AG04449 (cell line): ENCODE results near the gene VPS37D.
A peak's percentile ranks its signal among the peaks of the same experiment; 100 is the strongest.

Experiments
- CTCF ChIA-PET: fragments of 350-600 bp; formaldehyde crosslinking; extraction: SDS; loops from one replicate; lab custom pipeline; 2021; ENCODE audit warnings: antibody characterized with exemption; lab: Yijun Ruan, JAX
- POLR2A ChIA-PET: fragments of 400-600, 350-600 bp; formaldehyde crosslinking; extraction: SDS; loops from one replicate; lab custom pipeline; 2020; ENCODE audit warnings: antibody characterized with exemption, inconsistent platforms; lab: Yijun Ruan, JAX
- DNase-seq: peaks from one replicate; pipeline ENCODE4 v3.0.0-alpha.2; 2010; ENCODE audit warnings: low read depth, low spot score
- H3K4me3 ChIP-seq: 2 replicates; pipeline ENCODE4 v1.5.1; 2011; ENCODE audit warnings: low read depth, mild to moderate bottlenecking, control low read depth, low read length
- CTCF ChIP-seq: IDR thresholded peaks from one replicate; pipeline ENCODE4 v1.5.1; 2011; ENCODE audit warnings: mild to moderate bottlenecking, moderate library complexity, low read length, control low read depth, inconsistent platforms; ENCODE audit not compliant: insufficient read depth; ENCODE audit errors: missing control alignments

Gene VPS37D

DNA sequence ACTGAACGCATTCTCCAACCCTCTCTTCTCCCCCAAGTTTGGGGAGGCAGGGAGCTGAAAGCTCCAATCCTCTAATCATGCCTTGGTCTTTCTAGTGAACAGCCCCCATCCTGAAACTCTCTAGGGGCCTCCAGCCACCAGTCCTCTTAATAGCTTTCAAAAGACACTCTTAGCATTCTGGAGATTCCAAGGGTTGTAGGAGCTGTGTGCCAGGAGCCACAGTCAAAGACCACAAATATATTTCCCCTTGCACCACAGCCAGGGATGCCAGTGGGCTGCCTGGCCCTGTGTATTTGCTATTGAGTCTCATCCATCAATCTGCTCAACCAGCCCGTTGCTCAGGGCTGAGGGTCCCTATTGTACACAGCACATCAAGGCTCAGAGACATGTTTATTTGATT lies 24.8 kb upstream of the VPS37D start:
- TF ChIP-seq CTCF: no peak
- DNase-seq: no peak
- H3K4me3 ChIP-seq: no peak overlapping the region
- ChIA-PET CTCF (interaction anchor here (1.1 to 1.7 kb wide), 3 partner anchors 14 to 36 kb away, joined by 4 to 6 read pairs (median 5); partner anchors contain the start of gene VPS37D), POLR2A (no interaction called here)

DNA sequence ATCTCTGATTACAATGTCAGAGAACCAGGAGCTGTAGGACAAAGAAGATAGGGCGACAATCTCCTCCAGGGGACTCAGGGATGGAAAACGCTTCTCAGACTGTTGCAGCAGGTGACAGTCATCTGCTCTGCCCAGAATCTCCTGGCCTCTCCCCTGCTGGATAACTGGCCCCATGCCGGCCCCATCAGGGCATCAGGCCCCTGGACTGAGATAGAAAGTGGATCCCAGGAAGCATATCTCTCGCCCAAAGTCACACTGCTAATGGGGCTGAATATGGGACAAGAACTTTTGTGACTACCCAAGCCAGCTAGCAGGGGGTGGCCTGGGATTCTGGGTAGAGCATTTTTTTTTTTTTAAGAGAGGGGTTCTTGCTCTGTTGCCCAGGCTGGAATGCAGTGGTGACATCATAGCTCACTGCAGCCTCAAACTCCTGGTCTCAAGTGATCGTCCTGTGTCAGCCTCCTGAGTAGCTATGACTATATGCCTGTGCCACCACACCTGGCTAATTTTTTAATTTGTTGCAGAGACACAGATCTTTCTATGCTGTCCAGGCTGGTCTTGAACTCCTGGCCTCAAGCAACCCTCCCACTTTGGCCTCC lies 22.8 kb upstream of the VPS37D start:
- CTCF ChIA-PET: interaction anchor here (0.9 to 3.6 kb wide), 6 partner anchors 16 to 91 kb away, joined by 3 to 24 read pairs (median 4); no protein-coding TSS in a partner anchor
- H3K4me3 ChIP-seq: no peak overlapping the region
- no peak for TF ChIP-seq CTCF
- DNase-seq: no peak
- POLR2A ChIA-PET: no interaction called here

DNA sequence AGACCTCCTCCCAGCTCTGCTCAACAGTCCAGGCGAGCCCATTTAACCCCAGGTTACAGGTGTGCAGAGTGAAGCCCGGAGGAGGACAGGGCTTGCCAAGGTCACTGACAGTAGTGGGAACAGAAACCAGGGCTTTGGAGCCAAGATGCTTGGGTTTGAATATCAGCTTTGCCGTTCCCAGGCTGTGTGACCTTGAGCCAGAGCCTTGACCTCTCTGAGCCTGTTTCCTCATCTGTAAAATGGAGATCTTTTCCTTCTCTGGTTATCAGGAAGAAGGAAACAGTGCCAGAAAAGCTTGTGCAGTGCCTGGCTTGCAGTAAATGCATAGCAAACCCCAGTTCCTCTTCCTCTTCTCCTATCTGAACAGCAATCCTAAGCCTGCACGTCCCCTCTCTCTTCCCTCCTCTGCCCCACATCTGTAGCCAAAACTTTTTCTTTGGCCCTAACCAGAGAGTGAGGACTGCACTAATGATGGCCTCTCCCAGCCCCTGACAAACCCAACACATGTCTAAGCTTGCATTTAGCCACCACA lies 21.9 kb upstream of the VPS37D start:
- ChIA-PET POLR2A (no interaction called here), CTCF (interaction anchor here (1.1 to 3.6 kb wide), 4 partner anchors 17 to 90 kb away, joined by 3 to 24 read pairs (median 5); partner anchors contain the start of gene VPS37D)
- H3K4me3 ChIP-seq: no peak overlapping the region
- no peak for DNase-seq
- TF ChIP-seq CTCF: no peak

GRCh38 chr7:73646785-73647724 lies 20.6 kb upstream of the VPS37D start:
- CTCF ChIA-PET: interaction anchor here (0.6 to 3.6 kb wide), 3 partner anchors 18 to 40 kb away, joined by 4 to 24 read pairs (median 6); no protein-coding TSS in a partner anchor
- no peak for DNase-seq
- TF ChIP-seq CTCF: no peak
- POLR2A ChIA-PET: no interaction called here
- no peak overlapping the region for H3K4me3 ChIP-seq

- peak overlapping the region; percentile 29; the same call in 1 of the 2 replicates for H3K4me3 ChIP-seq
- no peak for DNase-seq
- CTCF ChIA-PET: interaction anchor here (0.6 kb wide), 1 partner anchor 21 kb away, joined by 4 read pairs; no protein-coding TSS in a partner anchor
- TF ChIP-seq CTCF: peak; percentile 3
- POLR2A ChIA-PET: no interaction called here
Observed at GRCh38 chr7:73647725-73648592, 19.7 kb upstream of the VPS37D start.
